IPS-18a (cell line): ENCODE data around the gene PLXNB2.
A peak's percentile ranks its signal among the peaks of the same experiment; 100 is the strongest.
"Not testable (repeated sequence)": the region's sequence is repeated elsewhere in the genome, so short reads cannot be mapped to it uniquely, and the experiment has no call there.

Source experiments
- H3K27ac ChIP-seq: one replicate; pipeline ENCODE4 v1.5.1; 2013; ENCODE audit warnings: low read length
- H3K27me3 ChIP-seq: one replicate; pipeline ENCODE4 v1.6.1; 2013; ENCODE audit warnings: mild to moderate bottlenecking, low read length; ENCODE audit not compliant: control insufficient read depth, insufficient read depth
- H3K36me3 ChIP-seq: one replicate; pipeline ENCODE4 v1.6.1; 2013; ENCODE audit warnings: low read depth, low read length; ENCODE audit not compliant: control insufficient read depth
- H3K4me1 ChIP-seq: one replicate; pipeline ENCODE4 v1.6.1; 2013; ENCODE audit warnings: low read depth, low read length; ENCODE audit not compliant: control insufficient read depth
- H3K4me3 ChIP-seq: one replicate; pipeline ENCODE4 v1.5.1; 2013; ENCODE audit warnings: low read length
- H3K9ac ChIP-seq: one replicate; pipeline ENCODE4 v1.6.1; 2013; ENCODE audit warnings: mild to moderate bottlenecking, low read length, moderate library complexity
- H3K9me3 ChIP-seq: one replicate; pipeline ENCODE4 v1.6.1; 2013; ENCODE audit warnings: low read depth, low read length; ENCODE audit not compliant: control insufficient read depth

PLXNB2 gene

DNA sequence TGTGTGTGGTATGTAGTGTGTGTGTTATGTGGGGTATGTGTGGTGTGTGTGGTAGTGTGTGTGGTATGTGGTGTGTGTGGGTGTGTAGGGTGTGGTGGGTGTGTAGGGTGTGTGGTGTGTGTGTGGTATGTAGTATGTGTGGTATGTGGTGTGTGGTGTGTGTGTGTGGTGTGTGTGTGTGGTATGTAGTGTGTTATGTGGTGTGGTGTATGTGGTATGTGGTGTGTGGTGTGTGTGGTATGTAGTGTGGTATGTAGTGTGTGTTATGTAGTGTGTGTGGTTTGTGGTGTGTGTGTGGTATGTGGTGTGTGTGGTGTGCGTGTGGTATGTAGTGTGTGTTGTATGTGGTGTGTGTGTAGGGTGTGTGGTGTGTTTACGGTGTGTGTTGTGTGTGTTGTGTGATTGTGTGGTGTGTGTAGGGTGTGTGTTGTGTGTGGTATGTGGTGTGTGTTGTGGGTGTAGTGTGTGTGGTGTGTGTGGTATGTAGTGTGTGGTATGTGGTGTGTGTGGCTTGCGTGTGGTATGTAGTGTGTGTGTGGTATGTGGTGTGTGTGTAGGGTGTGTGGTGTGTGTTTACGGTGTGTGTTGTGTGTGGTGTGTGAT is 31.5 kb upstream of the PLXNB2 start:
- Histone ChIP-seq H3K27me3 (peaks cover 5% of the 10 kb centered on the region), H3K4me3 (no peak overlapping the region), H3K27ac (no peak overlapping the region), H3K4me1 (no peaks in the 10 kb centered on the region), H3K9me3 (no peaks in the 10 kb centered on the region), H3K9ac (no peak overlapping the region), H3K36me3 (no peaks in the 10 kb centered on the region)

DNA sequence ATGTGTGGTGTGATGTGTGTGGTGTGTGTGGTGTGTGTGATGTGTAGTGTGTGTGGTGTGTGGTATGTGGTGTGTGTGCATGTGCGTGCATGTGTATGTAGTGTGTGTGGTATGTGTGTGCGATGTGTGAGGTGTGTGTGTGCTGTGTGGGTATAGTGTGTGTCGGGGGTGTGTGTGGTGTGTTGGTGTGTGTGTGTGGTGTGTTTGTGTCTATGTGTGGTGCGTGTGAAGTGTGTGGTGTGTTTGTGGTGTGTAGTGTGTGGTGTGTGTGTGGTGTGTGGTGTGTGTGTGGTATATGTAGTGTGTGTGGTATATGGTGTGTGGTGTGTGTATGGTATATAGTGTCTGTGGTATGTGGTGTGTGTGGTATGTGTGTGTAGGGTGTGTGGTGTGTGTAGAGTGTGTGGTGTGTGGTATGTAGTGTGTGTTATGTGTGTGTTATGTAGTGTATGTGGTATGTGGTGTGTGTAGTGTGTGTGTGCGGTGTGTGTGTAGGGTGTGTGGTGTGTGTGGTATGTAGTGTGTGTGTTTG is 30.7 kb upstream of the PLXNB2 start:
- Histone ChIP-seq H3K4me1 (no peaks in the 10 kb centered on the region), H3K9me3 (no peaks in the 10 kb centered on the region), H3K27me3 (peaks cover 5% of the 10 kb centered on the region), H3K4me3 (no peak overlapping the region), H3K36me3 (no peaks in the 10 kb centered on the region), H3K9ac (no peak overlapping the region), H3K27ac (no peak overlapping the region)

- Histone ChIP-seq H3K27ac (no peak overlapping the region), H3K36me3 (no peaks in the 10 kb centered on the region), H3K9me3 (no peaks in the 10 kb centered on the region), H3K4me3 (no peak overlapping the region), H3K27me3 (peaks cover 5% of the 10 kb centered on the region), H3K9ac (no peak overlapping the region), H3K4me1 (no peaks in the 10 kb centered on the region)
Measured at GRCh38 chr22:50337262-50338041, 30.0 kb upstream of the PLXNB2 start.

- H3K4me1 ChIP-seq, H3K27me3 ChIP-seq, H3K9me3 ChIP-seq, H3K36me3 ChIP-seq, H3K4me3 ChIP-seq, H3K27ac ChIP-seq, H3K9ac ChIP-seq: not testable (repeated sequence)
Measured at GRCh38 chr22:50334433-50334832, 27.0 kb upstream of the PLXNB2 start.

- Histone ChIP-seq H3K27me3 (peaks cover 20% of the 10 kb centered on the region), H3K9me3 (no peaks in the 10 kb centered on the region), H3K4me1 (no peaks in the 10 kb centered on the region), H3K9ac (no peak overlapping the region), H3K27ac (no peak overlapping the region), H3K4me3 (no peak overlapping the region), H3K36me3 (no peaks in the 10 kb centered on the region)
Measured at GRCh38 chr22:50329236-50329635, 21.8 kb upstream of the PLXNB2 start.

- Histone ChIP-seq H3K9ac (peak overlapping the region; percentile 61), H3K9me3 (no peaks in the 10 kb centered on the region)
Measured at GRCh38 chr22:50327711-50328019, 20.2 kb upstream of the PLXNB2 start.

DNA sequence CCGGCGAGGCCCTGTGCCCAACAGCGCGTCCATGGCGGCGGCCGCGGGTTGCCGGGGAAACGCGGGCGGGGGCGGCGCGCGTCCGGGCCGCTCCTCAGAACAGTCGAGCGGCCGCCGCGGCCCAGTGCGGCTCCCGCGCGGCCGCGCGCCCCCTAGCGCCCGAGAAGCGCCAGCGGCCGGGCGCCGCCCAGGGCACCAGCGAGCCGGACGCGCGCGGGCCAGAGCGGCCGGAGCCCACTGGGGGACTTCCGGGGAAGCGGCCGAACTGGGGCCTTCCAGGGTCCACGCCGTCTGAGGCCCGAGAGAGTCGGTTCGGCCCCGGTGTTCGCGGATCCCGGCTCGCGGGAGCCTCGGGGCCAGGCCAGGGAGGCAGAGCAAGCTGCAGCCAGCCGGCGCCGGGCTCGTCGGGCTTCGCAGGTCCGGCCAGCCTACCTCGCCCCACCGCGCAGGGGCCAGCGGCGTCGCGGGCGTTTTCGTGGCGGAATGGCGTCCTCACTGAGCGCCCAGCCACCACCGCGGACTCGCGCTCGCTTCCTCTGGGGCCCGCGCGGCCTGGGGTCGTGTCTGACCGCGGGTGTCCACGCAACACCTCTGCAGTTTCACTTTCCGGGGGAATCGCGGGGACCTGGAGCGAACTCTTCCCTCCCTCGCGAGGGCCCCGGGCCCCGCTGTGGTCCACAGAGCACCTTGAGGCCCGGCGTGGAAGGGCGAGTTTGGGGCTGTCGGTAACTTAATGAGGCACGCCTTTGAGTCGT is 19.7 kb upstream of the PLXNB2 start, which contains the start of gene DENND6B:
TSS of gene DENND6B (minus strand) at position 57 of the 755 bp plus-strand sequence. CDS start at position 33, 24 bp downstream.
- no peaks in the 10 kb centered on the region for H3K9me3 ChIP-seq
- H3K27me3 ChIP-seq, result peaks cover 20% of the 10 kb centered on the region
- peak within 1 kb of the TSS; percentile 67 for H3K4me3 ChIP-seq
- no peak within 1 kb of the TSS for H3K27ac ChIP-seq
- no peaks in the 10 kb centered on the region for H3K36me3 ChIP-seq
- H3K4me1 ChIP-seq, result no peaks in the 10 kb centered on the region
- H3K9ac ChIP-seq, result peak within 1 kb of the TSS; percentile 61

More at GRCh38 chr22:50327711-50328019, 20.2 kb upstream of the PLXNB2 start:
- Histone ChIP-seq H3K27ac (no peak overlapping the region), H3K36me3 (no peaks in the 10 kb centered on the region), H3K4me3 (peak overlapping the region; percentile 67), H3K27me3 (peaks cover 20% of the 10 kb centered on the region), H3K4me1 (no peaks in the 10 kb centered on the region)

- no peaks in the 10 kb centered on the region for H3K4me1 ChIP-seq
- H3K9ac ChIP-seq, result no peak overlapping the region
Measured at GRCh38 chr22:50326225-50326955, 18.9 kb upstream of the PLXNB2 start.

GRCh38 chr22:50325444-50326224 is 18.2 kb upstream of the PLXNB2 start:
- H3K4me1 ChIP-seq, result no peaks in the 10 kb centered on the region
- no peaks in the 10 kb centered on the region for H3K9me3 ChIP-seq
- H3K4me3 ChIP-seq, result no peak overlapping the region
- H3K36me3 ChIP-seq, result no peaks in the 10 kb centered on the region
- H3K27me3 ChIP-seq, result peaks cover 20% of the 10 kb centered on the region
- no peak overlapping the region for H3K9ac ChIP-seq
- H3K27ac ChIP-seq, result no peak overlapping the region

More at GRCh38 chr22:50326225-50326955, 18.9 kb upstream of the PLXNB2 start:
- Histone ChIP-seq H3K27ac (no peak overlapping the region), H3K9me3 (no peaks in the 10 kb centered on the region), H3K36me3 (no peaks in the 10 kb centered on the region), H3K27me3 (peaks cover 20% of the 10 kb centered on the region), H3K4me3 (peak overlapping the region; percentile 59)

DNA sequence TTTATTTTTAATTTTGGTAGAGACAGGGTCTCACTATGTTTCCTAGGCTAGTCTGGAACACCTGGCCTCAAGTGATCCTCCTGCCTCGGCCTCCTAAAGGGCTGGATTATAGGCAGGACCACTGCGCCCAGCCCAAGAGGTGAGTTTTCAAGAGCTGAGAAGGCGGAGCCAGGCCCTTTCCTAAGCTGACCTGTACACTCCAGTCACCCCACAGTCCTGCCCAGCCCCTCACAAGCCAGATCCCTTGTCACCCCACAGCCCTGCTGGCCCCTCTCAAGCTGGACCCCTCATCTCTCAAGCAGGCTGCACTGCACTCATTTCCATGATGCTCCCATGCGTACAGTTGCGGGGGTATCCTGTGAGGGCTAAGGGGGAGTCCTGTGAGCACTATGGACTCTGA is 16.5 kb upstream of the PLXNB2 start:
- no peak overlapping the region for H3K27ac ChIP-seq
- no peak overlapping the region for H3K4me3 ChIP-seq
- H3K9ac ChIP-seq, result no peak overlapping the region
- no peaks in the 10 kb centered on the region for H3K4me1 ChIP-seq
- no peaks in the 10 kb centered on the region for H3K9me3 ChIP-seq
- peaks cover 20% of the 10 kb centered on the region for H3K27me3 ChIP-seq
- no peaks in the 10 kb centered on the region for H3K36me3 ChIP-seq
